Activated CD8-positive, alpha-beta memory T cell treated with anti-CD3 and anti-CD28 coated beads, Interleukin-2, amount 50 U/mL, for 4 hours (primary cell): ENCODE results near the gene IP6K3.

ENCODE experiments used
- DNase-seq: peaks from one replicate; pipeline ENCODE4 v3.0.0-alpha.2; 2020

IP6K3 gene

DNA sequence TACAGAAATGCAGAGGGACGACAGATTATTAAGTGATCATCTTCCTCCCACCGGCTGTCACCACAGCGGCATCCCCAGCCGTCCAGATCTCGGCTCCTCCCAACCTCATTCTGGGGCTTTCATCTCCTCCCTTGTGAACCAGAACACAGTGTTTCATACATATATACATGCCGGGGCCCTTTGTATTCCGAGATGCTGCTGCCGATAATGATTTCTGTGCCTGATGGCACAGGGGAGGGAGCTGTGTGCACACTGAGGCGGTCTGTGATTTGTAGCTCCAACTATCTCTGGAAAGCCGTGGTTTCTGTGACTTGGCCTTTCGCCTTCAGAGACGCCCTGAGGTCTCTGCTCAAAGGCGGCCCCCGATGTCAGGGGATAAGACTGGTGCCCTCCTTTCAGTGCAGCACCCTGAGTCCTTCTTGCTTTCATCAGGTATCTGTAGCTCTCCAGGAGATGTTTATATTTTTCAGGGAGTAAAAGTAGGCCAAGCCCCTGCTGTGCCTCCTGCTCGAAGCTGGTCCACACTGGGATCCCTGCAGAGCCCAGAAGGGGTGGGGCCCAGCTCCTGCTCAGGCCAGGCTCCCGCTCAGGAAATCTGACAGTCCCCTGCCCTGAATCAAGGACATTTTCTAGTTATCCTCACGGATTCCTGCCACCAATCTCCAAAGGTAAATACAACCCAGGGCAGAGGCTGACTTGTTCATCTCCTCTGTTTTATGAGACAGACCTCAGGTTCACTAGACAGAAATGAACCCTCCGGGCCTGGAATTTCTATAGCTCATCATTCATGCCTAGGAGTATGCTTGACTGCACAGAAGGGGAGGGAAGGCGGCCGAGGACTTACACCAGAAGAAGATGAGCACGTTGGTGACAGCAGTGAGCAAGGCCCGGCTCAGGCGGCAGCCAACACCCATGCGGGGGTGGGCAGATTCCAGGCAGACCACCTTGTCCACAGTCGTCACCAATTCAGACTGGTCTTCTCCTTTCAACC lies 31.0 kb upstream of the IP6K3 start:
- no peak for DNase-seq

DNA sequence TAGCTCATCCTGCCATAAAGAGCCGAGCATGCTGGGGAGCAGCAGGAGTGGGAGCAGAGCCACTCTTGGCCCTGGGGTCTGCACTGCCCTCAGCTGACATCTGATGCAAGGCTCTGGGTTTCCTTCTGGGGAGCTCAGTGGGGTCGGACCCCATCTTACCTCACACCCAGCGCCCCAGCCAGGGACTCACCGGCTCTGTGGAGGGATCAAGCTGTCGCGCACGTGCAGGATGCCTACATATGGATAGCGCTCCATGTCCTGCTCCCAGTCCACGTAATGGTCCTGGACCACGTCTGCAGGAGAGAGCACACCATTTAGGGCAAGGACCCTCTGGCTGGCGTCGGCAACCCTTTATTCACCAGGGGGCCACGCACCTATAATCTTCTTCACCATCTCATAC lies 30.1 kb upstream of the IP6K3 start:
- no peak for DNase-seq

DNA sequence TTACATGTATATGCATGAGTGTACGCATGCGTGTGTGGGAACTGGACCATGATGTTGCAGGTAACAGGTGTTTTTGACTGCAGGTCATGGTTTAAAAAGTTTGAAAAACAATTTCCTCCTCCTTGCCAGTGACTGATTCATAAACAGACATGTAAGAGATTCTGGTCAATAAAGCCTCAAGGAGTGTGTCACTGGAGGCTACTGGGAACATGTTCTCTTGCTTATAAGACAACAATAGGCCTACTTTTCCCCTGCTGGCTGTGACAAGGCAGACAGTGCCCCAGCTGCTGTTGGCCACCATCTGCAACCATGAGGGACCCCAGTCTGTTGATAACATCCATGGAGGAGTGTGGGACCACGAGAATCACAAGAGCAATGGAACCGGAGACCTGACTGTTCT lies 29.5 kb upstream of the IP6K3 start:
- no peak for DNase-seq

DNA sequence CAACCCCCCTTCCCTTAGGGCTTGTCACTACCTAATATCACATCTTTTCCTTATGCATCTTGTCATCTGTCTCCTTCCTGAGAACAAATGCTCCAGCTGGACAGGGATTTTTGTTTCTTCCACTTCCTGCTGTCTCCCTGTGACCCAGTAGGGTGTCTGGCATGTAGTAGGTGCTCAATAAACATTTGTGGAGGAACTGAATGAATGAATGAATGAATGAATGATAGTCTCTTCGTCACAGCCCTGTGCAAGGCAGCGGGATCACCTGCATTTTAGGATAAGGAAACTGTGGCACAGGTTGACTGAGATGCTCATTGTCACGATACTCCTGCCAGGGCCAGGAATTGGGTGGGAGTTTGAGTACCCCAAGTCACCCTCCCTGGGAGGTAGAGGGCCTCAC lies 28.1 kb upstream of the IP6K3 start:
- DNase-seq, result no peak

DNA sequence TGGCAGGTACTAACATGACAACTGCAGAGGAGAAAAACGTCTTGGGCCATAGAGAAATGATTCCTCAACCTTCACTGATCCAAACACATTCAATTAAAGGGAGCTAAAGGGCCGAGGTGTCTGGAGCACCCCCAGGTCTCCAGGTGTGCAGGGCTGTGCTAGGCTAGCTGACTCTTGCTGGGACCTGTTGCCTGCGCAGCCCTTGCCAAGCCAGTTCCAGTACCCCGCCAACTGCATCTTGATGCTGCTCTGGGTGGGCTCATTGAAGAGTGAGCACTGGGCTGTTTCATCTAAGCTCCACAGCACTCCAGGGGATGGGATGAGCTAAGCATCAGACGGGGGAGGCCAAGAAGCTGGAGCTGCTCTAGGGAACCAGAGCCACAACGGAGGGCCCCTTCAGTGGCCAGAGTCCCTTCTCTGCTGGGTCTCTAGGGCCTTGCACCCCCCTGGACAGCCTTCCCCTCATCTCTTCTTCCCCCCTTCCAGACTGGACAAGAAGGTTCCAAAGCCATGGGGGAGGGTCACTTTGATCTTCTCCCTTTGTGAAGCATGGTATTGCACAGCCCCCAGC lies 26.3 kb upstream of the IP6K3 start:
- no peak for DNase-seq

DNA sequence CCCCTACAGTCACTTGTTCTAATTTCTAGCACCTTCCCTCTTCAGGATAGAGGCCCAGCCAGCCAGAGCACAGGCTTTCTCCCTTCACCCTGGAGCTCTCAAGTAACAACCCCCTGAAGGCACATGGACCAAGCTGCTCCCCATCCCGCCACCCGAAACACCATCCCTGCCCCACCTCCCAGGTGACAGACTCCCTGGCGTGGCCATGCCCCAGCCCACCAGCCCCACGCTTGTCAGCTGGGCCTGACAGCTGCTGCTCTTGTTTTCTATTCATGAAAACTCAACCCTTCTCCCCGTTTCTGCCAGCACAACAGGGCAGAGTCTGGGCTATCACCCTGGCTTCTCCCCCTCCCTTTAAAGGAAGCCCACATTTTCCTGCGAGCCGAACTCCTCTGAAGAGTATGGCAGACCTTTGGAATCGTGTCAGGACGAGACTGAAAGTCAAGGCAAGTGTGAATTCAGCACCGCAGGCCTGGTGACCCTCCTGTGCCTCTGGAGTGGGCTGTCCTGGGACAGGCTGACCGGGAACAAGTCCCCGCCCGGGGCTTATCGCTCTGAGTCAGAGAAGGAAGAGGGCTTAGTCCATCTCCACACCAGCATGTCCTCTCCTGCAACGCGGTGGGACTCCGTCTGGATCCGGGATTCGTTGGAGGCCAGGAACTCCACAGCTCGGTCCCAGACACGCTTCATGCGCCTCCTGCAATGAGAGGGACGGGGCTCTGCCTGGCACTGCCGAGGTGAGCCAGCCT lies 25.6 kb upstream of the IP6K3 start:
- DNase-seq, result no peak

DNA sequence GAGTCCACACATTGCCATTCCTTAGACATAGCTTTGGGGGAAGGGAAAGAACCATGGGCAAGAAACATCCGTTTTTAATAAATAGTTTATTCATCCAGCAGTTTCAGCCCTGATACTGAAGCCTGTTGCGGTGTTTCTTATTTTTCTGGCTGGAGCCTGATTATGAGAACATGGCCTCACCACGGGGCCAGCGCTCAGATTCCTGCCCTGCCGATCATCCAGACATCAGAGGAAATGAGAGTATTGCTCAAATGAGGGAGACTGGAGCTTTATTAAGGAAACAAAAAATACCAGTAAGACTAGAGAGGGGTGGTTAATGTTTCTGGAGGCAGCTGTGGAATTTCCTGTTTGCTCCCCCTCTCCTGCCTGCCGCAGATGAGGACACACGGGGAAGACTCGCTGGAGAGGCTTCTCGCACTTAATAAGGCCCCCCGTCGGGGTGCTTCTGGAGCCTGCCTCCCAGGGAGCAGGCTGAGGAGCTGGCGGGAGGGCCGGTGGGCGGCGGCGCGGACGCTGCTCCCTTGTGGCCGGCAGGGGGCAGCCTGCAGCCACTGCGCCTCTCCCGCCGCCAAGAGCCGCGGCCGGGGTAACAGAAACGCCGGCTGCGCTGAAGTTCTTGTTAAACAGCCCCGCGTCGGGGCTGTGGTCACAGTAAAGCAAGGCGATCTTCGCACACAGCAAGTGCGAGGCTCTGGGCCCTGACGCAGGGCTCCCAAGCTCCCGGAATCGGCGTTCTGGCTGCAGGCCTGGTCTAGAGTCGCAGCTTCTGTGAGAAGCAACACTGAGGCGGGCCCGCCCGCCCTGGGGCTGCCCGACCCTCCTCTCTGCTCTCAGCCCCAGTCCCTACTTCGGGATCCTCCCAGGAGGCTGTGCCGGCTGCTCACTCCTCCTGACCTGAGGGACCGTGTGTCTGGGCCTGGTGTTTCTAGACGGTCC lies 24.7 kb upstream of the IP6K3 start:
- peak; percentile 68 for DNase-seq

DNA sequence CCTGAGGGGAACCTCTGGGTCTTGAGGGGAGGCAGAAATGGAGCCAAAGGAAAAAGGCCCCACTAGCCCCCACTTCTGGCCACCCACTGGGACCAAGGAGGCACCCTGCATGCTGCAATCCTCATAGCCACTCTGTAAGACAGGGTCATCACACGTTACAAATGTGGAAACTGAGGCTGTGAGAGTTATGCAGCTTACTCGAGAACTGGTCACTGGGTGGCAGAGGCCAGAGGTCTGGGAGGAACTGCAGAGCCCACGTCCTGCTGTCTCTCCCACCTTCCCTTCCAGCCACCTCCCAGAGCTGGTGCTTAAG lies 24.1 kb upstream of the IP6K3 start:
- no peak for DNase-seq

DNA sequence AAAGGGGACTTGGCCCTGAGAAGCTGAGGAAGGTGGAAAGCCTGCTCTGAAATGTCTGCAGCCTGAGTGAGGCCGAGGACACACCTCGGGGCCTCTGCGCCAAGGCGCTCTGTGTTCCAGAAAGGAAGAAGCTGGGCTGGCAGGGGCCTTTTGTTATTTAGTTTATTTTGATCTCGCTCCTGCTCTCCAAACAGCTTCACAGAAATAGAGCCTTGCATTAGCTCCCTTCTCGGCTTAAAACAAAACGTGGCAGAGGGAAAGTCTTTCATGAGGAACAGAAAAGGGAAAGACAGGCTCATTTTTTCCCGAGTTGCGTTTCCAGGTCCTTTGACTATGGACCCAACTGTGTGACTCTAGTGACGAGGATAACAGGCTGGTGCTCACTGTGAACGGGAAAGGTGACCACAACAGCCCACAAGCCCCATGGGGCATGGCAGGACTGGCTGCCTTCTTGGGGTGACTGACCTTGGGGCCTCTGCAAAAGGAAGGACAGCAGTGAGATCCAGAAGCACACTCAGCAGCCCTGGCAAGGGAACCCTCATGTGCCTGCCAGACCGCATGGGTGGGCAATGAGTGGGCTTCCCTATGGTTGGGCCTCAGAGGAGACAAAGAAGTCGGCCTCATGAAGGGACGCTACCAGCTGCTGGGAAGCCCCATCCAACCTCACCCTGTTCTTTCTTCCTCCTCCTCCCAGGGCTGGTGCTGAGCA lies 23.6 kb upstream of the IP6K3 start:
- no peak for DNase-seq

DNA sequence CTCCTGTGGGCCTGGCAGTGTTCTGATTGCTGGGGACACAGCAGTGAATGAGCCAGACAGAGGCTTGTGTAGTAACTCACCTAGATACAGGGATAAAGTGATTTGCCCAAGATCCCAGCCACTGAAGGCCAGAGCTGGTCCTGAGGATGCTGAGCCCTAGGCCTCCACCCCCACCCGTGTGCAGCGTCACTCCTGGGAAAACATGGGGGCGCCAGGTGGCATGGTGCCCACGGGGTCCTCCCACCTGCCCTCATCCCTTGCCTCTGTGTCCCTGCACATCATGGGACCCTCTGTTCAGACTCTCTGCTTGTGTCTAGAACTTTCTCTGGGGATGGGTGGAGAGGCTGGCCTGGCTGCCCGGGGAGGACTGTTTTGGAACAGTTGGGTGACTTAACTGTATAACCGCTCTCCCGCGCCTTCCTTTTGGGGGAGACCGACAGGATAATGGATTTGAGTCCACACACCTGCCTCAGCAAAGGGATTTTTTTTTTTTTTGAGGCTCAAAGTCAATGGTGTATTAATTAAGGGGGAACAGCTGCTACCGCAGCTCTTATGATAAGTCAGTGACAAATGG lies 22.6 kb upstream of the IP6K3 start:
- no peak for DNase-seq

DNA sequence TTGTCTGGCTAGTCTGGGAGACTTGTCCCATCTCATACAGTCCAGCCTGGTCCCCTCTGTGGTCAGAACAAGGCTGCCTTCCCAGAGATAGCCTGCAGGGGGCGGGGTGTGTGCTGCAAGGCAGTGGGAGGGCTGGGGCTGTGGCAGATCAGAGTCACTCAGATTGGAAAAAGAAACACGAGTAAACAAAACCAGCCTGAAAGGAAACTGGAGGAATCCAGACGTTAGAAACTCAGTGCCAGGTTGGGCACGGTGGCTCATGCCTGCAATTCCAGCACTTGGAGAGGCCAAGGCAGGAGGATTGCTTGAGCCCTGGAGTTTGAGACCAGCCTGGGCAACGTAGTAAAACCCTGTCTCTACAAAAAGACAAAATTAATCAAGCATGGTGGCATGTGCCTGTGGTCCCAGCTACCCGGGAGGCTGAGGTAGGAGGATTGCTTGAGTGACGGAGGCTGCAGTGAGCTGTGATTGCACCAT lies 22.0 kb upstream of the IP6K3 start:
- peak; percentile 74 for DNase-seq

DNA sequence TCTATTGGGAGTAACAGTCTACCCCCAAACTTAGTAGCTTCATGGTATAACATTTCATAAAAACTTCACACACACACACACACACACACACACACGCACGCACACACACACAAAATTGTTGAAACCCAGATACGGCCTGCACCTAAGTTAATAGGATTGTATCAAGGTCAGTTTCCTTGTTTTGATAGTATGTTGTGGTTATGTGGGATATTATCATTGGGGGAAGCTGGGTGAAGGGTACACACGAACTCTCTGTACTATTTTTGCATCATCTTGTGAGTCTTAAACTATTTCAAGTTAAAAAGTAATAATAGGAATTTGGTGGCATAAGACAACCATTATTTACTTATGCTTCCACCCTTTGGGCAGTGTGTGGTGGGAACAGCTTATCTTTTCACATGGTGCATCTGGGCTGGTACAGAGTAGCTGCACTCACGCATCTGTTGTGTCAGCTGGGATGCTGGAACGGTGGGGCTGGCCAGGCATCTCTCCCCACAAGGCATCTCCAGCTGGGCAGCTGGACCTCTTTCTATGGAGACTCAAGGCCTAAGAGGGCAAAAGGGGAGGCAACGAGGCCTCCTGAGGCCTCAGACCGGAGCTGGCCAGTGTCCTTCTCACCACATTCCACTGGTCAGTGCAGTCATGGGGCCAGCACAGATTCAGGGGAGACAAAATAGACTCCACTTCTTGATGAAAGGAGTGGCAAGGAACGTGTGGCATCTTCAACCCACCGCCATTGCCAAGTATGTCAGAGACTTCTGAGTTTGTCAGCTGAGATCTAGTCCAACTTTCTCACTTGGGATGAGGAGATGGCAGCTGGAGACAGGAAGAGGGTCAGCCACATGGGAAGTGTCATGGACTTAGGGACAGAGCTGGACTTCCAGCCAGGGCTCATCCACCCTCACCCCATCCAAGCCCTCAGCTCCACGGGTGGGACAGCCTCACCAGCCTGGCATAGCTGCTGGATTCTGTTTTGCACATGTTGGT lies 20.5 kb upstream of the IP6K3 start:
- no peak for DNase-seq

DNA sequence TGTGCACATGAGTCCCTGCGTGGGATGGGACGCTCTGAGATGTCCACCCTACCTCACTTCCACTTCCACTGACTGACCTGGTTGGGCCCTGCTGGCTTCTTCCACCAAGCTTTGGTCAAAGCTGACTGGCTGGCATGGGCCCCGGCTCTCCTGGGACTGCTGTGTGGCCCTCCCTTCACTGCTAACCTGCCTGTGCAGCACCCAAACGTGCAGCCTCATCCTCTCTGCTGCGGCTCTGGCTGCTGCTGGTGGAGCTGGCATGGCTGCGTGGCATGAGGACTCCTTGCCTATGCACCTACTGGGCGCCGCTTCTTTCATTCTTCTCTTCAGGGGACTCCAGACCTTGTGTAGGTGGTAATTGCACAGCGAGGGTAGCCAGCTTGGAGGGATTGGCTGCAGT lies 18.7 kb upstream of the IP6K3 start:
- no peak for DNase-seq

DNA sequence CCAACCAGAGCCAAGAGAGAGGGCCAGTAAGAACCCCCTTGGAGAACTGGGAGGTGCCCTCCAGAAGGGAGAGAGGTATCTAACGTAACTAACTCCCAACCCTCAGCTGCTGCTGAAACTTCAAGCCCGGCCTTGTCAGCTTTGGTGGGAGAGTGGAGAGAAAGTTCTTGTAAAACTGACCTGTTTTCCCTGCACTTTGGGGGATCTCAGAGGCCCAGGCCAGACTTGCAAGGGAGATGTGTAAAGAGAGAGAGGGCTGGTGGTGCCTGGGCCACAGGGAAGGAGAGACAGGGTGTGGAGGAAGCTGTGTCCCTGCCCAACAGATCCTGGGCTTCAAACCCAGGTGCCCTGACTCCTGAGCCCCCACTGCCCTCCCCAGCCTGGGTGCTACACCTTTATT lies 17.3 kb upstream of the IP6K3 start:
- no peak for DNase-seq

DNA sequence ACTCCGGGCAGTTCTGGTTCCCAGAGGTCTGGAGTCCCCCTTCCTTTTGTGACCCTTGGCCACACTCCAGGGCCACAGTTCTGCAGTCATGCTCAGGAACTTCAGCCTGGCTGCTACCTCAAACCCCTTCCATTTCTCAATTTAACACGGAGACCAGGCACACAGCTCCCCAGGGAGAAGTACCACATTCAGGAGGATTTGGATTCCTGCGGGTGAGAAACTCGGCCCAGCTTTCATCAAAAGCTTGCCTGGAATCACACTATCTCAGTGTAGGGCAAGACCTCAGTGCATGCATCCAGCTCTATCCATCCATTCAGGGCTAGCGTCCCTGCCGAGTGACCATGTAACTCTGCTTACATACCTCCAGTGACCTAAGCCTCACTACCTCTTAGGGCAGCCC lies 16.8 kb upstream of the IP6K3 start:
- DNase-seq, result no peak

DNA sequence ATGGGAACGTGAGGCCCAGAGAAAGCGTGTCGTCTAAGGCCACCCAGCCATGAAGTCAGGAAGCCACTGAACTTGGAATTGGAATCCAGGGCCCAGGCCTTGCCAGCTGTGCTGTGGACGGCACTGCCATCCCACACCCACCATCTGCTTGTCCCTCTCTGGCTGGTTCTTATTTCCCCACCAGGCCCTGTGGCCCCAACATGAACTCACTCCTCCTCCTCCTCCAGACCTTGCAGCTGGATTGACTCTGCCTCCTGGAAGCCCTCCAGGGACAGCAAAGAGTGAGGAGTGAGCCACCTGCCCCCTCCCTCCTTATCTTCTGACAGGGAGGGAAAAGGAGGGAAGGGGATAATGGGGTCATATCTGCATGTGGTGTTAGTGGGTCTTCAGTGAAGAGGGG lies 16.0 kb upstream of the IP6K3 start:
- no peak for DNase-seq

DNA sequence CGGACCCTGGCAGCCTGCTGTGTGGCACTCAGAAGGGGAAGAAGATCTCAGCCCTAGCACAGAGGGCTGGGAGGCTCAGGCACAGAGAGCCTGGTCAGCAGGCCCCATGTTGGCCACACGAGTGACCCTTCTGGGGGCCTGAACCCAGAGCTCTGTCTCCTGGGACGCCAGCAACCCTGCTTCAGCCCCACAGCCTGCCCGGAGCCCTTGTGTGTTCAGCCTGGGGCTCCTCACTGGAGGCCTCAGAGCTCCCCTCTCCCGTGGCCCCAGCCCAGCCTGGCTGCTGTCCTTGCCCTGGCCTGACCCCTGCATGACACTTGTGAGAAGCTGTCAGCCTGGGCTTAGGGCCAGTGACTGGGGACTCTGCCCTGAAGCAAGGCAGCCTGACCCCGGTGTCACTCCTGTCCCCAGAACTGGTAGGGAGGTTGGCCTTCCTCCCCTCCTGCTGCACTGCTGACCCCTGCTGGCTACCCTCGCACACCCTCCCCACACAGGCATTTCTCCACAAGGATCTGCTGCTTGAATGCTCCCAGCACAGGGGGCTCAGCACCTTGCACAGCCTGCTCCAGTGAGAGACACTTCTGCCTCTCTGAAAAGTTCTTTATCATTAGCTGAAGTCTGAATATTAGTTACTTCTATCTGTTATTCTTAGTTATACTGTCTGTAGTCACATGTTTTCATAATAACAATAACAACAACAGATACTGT lies 15.4 kb upstream of the IP6K3 start:
- DNase-seq, result peak; percentile 33

DNA sequence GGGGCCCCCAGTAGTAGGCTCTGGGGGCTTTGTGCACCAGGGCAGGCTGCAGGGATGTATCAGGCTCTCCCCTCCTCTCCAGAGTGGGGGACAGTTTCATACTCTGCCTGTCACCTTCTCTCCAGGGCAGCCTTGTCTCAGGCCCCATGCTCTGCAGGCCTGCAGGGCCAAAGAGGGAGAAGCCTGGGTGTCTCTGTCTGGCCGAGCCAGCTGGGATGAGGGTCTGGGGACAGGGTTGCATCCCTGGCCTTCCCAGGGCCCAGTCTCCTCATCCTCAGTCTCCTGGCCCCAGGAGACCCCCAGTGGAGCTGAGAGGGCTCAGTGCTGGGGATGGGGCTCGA lies 14.8 kb upstream of the IP6K3 start:
- no peak for DNase-seq

DNA sequence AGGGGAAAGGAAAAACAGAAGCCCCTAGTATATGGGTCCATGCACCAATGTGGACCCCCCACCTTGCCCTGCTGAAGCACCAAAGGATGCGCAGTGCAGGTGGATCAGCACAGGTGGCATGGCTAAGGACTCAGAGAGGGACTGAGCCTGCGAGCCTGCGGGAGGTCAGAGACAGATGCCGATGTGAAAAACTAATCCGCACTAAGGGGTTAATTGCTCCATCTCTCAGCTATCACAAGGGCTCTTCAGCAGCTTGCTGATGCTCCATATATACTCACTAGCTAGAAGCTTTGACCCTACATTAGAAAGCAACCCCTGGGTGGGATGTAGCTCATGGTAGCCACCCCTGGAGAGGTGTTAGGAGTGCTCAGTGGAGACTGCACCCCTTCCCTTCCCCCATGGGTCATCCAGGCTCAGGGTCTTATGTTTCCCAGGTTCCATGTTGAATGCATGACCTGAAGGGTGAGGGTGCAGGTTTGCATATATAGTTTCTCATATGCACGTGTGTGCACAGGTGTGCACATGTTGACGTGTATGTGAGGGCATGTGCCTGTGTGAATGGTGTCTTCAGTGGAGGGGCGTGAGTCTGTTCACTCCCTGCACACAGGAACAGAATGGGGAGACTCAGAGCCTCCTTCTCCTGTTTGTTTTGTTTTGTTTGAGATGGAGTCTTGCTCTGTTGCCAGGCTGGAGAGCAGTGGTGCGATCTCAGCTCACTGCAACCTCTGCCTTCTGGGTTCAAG lies 13.4 kb upstream of the IP6K3 start:
- DNase-seq, result no peak
